HG03575 (cell line): ENCODE data around the gene AHSG.

ENCODE experiments used
- ATAC-seq: cut with Tn5 transposase; IDR thresholded peaks from one replicate; pipeline ENCODE4 v1.9.1; 2021; ENCODE audit not compliant: unreplicated experiment, insufficient number of reproducible peaks, low FRiP score; ENCODE audit errors: extremely low read depth

AHSG gene

DNA sequence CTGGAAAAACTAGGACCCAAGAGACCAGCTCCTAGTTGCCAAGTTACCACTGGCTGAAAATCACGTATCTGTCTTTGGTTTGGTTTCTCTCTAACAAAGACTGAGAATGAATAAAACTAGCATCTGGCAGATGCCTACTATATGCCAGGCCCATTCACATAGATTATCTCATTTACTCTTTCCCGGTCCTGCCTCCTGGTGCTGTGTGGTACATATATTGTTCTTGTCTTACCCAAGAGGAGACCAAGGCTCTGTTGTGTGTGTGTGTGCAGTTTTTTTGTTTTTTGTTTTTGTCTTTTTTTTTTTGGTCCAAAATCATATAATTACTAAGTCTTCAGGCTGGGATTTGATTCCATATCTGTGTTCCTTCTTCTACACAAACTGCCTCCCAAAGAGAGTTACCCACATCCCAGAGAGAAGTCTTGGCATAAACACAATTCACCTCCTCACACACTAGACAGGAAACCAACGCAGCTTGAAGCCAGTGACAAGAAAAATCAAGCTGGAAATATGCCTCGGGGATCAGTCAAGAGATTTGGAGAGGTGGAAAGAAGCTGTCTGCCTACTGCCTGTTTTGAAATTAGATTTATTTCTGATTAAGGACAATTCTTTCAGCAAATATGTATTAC lies 891 bp downstream of the AHSG start:
- no peak for ATAC-seq

DNA sequence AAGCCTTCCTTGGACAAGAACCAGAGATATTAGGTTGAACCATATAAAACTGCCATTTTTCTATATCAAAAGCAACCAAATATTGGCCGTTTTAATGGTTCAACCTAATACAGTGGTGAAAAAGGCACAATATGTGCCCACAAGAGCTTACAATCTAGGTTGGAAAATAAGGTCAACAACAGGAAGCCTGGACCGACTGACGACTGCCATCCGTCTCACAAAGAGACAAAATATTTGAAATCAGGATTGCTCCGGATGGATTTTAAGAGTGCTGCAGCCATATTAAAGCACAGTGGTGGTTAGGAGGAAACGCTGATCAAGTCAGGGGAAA lies 1.4 kb downstream of the AHSG start:
- no peak for ATAC-seq

DNA sequence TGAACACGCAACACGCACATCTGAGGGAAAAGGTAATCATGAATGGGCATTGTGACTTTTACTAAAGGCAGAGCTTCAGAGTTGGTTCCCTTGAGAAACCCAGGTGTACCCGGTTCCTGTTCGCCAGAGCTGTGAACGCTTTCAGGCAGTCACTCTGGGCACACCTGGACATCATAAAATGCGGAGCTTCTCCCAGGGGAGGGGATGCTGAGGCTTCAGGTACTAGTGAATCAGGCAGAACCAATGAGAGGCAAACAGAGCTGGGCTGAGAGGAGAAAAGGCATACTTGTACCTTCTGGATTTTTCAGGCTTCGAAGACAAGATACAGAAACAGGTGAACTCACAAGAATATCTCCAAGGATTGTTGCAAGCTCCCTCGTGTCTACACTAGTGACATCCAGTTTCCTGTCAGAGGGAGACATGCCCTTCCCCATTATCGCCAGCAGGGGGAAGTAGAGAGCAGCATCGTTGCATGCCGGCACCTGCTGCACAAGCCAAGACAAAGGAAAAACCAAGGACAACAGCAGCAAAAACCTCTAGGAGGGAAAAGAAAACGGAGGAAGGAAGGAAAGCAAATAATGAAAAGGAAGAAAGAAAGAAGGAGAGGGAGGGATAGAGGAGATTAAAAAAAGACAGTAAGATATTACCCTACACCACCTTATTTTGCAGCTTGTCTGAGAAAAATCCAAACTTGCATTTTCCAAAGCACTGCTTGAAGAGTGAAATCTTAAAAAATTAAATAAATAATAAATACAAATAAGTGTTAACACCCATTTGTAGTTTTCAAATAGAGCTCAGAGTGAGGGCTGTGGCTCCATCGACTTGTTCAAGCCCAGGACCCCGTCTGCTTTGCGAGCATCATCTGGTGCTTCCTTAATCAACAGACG lies 2.0 kb downstream of the AHSG start:
- no peak for ATAC-seq

DNA sequence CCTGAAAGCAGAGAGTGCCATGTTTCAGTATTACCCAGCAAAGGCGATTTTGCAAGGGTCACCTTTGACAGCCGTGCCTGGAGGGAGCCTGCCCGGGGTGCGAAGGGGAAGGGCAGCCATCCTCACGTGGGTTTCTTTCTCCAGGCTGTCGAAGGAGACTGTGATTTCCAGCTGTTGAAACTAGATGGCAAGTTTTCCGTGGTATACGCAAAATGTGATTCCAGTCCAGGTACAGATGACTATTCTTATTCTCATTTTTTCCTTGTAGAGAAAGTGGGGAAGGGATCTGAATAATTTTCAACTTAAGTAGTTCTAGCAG lies 3.4 kb downstream of the AHSG start:
- no peak for ATAC-seq

DNA sequence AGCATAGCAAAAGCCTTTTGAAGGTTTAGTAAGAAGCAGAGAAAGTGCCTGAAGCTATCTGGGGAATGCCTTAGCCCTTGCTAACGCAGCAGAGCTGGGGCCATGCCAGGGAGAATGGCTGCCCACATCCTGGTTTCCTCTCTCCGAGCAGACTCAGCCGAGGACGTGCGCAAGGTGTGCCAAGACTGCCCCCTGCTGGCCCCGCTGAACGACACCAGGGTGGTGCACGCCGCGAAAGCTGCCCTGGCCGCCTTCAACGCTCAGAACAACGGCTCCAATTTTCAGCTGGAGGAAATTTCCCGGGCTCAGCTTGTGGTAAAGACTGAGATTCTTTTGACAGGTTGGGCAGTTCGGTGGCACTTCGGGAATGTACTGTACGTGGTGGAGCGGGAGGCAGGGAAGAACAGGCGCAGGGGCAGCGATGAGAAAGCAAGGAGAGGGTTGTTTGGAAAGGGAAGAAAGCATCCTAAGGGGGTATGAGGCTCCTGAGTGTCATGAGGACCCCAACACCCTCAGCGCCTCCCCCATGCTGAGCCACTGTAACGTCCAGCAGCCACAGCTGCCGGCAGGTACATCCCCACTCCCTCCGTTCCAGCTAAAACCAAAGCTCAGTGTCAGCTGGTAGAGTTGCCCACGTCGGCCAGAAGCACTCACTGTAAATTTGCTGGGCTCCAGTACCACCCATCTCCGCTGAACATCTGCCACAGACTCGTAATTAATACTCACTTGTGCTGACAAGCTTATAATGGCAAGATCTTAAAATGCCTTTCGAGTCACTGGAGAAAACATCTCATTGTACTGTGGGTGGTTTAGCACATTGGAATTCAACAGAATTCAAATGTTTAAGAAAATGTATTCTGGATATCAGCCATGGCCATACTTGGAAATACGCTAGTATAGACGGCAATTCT lies 4.4 kb downstream of the AHSG start:
- no peak for ATAC-seq

DNA sequence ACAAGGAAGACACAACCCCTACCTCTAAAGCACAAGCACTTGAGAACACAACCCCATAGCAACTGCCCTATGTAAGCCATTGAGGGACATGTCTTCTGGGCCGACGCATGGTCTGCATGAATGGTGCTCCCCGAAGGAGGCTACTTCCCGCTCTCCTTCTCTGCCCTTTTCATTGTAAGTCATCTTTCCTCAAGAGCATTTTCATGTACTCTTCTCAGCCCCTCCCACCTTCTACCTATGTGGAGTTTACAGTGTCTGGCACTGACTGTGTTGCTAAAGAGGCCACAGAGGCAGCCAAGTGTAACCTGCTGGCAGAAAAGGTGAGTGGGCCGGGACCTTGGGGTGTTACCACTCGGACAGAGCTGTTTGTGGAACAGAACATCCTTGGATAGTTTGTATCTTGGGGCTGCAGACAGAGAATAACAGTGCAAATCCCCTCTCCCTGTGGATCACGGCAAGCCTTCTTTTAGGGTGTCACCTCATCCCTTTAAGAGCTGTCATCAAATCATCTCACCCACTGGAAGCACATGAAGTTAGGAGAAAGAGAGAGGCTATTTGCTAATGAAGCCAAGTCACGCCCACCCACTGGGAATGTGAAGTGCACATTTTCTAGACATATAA lies 5.6 kb downstream of the AHSG start:
- no peak for ATAC-seq

DNA sequence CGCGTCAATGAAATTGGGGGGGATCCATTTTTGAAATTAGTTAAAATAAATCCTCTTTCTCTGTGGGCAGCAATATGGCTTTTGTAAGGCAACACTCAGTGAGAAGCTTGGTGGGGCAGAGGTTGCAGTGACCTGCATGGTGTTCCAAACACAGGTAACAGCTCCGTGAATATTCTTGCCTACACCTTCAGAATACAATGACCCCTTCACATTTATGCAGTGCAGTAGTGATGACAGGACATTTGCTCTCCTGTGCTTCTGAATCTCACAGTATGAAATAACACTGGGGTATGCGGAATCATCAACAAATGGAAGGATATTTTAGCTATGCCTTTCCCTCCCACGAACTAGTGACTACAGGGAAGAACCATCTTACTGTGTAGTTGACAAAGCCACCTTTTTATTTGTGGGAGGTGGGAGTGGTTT lies 6.9 kb downstream of the AHSG start:
- no peak for ATAC-seq

DNA sequence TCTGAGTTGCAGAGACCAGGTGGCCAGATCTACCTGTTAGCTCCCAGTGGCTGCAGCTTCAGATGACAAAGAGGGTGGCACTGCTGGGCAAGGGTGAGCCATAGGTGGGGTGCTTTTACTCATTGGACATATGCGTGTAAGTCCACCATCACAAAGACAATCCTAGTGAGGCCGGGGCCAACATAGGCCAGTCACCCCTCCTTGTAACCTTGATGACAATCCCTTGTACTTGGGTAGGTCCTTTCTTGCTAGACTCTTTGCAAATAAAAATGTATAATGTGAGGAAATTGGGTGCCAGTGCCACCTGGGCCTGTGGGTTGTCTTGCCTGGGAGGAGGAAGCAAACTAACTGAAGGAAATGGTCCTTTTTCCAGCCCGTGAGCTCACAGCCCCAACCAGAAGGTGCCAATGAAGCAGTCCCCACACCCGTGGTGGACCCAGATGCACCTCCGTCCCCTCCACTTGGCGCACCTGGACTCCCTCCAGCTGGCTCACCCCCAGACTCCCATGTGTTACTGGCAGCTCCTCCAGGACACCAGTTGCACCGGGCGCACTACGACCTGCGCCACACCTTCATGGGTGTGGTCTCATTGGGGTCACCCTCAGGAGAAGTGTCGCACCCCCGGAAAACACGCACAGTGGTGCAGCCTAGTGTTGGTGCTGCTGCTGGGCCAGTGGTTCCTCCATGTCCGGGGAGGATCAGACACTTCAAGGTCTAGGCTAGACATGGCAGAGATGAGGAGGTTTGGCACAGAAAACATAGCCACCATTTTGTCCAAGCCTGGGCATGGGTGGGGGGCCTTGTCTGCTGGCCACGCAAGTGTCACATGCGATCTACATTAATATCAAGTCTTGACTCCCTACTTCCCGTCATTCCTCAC lies 7.6 kb downstream of the AHSG start:
- no peak for ATAC-seq

DNA sequence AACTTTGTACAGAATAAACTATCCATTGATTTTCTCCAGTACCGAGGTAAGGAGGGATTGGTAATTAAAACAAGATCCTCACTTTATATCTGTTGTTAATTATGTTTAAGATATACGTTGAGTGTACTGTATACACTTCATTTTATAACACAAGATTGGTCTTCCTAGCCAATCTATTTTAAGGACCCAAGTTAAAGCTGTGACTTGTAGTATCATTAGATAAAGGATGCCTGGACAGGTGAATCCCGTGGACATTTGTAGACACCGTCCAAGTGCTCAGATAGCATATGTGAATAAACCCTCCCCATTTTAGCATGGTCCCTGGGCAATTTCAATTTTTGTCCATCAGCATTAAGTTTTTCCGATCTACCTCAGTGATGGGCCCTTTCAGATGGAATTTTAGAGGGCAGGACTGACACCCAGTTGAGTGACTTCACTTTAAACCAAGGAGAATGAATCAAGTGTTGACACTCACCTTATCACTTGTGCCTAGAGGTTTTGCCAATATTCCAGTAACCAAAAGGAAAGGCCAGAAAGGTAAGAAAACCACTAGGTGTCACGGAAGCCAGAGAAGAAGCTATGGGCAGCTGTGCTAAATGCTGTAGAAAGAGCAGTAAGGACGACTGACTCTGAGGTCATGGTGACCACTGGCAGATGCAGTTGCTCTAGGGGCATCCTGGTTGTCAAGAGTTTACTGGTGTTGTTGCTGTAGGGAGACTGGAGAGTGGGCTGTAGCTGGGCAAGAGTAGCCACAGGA lies 9.2 kb downstream of the AHSG start:
- no peak for ATAC-seq

DNA sequence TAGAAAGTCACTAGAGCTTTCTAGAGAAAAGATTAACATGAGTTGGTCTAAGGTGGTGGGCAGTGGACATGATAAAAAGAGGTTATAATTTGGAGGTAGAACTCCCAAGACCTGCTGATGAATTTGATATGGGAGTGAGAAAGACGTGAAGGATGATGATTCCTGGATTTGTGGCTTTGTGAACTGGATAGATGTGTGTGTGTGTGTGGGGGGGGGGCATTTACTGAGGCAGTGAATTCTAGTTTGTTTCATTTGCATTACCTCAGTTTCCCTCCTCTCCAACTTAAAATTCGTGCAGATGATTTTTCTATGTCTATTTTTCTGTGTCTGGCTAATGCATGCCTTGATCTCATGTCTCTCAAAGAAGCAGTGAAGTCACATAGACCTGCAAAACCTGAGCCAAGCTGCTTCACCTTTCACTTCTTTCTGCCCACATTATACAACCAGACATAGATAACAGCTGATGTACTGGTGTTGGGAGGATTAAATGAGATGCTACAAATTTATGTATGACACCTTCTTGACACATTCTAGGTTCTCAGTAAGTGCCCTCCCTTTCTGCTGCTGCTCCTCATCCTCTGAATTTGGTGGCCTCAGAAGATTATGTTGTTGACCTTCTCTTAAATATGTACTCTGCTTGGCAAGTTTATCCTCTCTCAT lies 9.9 kb downstream of the AHSG start:
- no peak for ATAC-seq

DNA sequence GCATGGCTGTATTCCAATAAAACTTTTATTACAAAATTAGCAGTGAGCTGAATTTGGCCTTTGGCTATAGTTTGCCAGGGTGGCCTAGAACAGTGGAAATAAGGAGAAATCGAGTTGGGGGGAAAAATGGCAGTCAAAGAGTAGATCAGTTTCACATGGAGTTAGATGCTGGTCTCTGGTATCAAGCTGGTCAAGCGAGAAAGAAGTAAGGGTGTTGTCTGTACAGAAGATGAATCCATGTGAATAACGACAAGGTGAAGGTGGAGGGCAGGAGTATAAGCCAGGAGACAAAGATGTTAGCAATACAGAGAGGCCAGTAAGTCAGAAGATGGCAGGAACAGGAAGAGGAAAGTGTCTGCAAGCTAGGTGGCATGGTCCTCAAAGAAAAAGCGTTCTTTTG lies 11.7 kb downstream of the AHSG start:
- no peak for ATAC-seq

DNA sequence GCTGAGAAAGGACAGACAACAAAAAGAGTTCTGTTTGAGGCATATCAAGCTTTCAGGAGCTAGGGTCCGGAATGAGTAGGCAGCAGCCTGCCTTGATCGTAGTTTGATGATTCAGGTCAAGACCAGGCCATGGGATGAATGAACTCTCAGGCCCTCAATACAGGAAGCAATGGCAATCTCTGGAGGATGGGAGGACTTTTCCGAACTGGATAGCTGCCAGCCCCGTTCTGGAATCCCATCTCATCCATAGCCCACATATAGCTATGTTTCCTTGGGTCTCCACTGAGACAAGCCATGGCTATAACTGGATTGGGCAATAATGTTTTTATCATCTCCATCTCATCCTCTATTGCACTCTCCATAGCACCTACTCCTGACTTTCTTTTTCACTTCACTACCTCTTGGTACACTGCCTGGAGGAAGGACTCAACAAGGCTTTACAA lies 12.8 kb downstream of the AHSG start:
- no peak for ATAC-seq

DNA sequence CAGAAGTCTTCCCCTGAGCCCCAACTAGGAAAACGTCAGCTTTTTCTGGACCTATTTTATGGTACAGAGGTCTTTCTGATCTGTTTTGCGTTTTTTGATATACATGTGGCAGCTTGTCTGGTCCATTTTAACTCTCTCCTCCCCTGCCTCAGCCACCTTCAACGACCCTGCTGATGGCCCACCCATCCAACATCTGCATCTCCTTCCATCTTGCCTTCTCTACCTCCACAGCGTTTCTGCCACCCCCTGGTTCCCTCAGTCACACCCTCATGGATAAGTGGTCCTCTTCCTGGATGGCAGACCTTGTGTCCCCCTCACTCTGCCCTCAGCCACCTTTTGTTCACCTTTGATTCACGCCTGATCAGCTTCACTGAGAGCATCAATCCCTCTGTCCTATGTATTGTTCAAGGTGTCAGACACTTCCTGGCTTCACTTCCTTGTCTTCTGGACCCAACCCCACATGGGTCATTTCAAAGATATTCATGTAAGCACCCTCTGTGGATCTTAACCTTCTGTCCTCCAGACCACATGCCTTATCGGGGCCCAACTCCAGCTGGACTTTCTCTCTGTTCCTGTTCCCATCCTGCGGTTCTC lies 13.5 kb downstream of the AHSG start:
- ATAC-seq = no peak

DNA sequence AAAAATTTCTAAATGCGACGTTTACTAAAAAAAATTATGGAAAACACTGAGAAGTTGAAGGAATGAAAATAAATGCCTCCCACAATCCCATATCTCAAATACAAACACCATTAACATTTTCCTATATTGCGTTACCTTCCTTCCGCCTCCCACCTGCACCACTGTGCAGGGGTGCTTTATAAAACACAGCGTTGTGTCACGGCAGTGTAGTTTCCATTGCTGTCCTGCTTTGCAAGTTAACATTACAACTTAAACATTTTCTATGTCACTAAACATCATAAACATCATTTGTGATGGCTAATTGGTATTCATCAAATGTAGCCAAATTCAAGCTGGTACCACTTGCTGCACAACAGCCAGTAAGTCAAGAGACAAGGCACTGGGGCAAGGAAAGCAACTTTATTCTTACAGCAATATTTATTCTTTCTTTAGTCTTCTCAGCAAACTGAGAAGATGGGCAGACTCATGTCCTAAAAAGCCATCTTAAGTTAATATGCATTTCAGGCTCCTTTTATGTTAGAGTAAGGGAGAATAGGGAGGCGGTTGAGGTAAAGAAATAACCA lies 15.1 kb downstream of the AHSG start:
- no peak for ATAC-seq

DNA sequence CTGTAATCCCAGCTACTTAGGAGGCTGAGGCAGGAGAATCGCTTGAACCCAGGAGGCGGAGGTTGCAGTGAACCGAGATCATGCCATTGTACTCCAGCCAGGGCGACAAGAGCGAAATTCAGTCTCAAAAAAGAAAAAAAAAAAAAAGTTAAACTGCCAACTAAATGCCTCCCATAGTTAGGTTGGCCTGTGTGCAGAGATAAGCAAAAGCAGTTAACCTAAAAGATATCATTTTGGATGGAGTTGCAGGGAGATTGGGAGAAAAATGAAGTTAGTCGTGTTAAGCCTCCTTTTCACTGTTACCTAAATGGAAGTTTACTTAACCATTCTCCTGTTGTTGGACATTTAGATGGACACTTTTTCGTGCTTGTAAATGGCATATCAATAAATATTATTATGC lies 15.9 kb downstream of the AHSG start:
- no peak for ATAC-seq

DNA sequence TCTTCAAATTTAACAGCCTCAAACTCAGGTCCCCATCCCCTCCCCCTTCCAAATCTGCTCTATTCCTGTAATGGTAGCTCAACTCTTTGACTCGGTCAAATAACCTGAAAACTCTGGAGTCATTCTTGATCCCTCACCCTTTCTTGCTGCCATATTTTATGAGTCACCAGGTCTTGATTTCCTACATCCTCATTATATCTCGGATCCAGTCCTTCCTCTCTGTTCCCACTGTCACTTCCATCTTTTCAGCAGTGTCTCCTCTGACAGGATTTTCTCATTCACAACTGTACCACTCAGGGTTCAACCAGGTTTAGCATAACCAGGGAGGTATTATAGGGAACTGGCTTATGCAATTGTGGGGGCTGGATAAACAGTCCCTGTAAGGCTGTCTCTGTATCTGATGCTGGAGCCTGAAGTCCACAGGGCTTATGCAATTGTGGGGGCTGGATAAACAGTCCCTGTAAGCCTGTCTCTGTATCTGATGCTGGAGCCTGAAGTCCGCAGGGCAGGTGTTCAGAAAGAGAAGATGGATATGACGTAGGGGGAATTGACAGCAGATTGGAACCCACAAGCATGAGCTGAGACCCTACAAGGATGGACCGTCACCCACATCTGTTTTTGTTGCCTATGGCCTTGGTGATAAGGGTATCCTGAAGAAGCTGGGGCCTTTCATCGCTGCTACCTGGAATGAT lies 18.2 kb downstream of the AHSG start:
- no peak for ATAC-seq
